Measurements from ENCODE around the gene ORC3. TPM values are rescaled to one million over a fixed set of nuclear protein-coding genes. Genes with fewer than 3 reads are reported as not detected.

The ORC3 gene
- total RNA-seq, 1 experiment from 2014 or later: 52.9 TPM

DNA sequence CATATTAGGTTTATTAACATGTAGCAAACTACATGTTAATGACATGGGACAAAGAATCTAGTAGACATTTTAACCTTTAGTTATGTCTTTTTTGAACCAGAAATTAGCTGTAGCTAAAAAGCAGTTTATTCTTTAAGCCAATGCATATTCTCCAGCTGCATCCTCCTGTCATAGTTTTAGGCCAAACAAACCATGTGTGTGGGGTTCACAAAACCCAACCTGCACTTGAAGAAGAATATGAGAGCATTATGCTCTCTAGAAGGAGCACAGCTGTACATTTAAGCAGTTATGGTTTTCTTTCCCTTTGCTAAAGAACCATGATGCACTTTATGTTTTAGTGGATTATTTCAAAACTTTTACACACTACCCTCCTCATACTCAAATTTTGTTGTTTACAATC lies 65.9 kb downstream of the ORC3 start:
- Histone ChIP-seq H3K9ac (ENCODE audit: extremely low read depth, insufficient read length, low read length) (no peak overlapping the region), H2BK5ac (ENCODE audit: insufficient read length, low read length) (no peak overlapping the region), H3K27me3 (ENCODE audit: insufficient read depth, low read length) (no peaks in the 10 kb centered on the region), H2AFZ (ENCODE audit: low read length) (no peak overlapping the region), H3K4me1 (ENCODE audit: insufficient read depth, low read length) (no peaks in the 10 kb centered on the region; the same call in 1 of the 2 replicates), H3K23me2 (ENCODE audit: insufficient read length, low read depth, low read length, poor library complexity, severe bottlenecking) (no peaks in the 10 kb centered on the region), H3K4me2 (ENCODE audit: insufficient read depth, insufficient read length, low read length) (no peak overlapping the region), H2BK120ac (ENCODE audit: low read depth, low read length, poor library complexity, severe bottlenecking) (no peak overlapping the region), H3K27ac (ENCODE audit: insufficient read length, low read depth, low read length) (no peak overlapping the region), H2BK15ac (ENCODE audit: low read depth, low read length) (no peak overlapping the region), H4K91ac (ENCODE audit: insufficient read length, low read depth, low read length) (no peak overlapping the region), H4K8ac (replicated peaks; ENCODE audit: insufficient read length, low read depth, low read length) (no peak overlapping the region), H3K79me2 (ENCODE audit: insufficient read depth, low read length) (no peaks in the 10 kb centered on the region), H4K5ac (ENCODE audit: insufficient read length, low read depth, low read length) (no peak overlapping the region), H2AK5ac (ENCODE audit: insufficient read length, low read length) (no peak overlapping the region), H3K79me1 (ENCODE audit: insufficient read depth, low read depth, low read length, poor library complexity, severe bottlenecking) (no peaks in the 10 kb centered on the region), H3K9me3 (ENCODE audit: control insufficient read depth, low read depth, low read length) (no peaks in the 10 kb centered on the region), H4K20me1 (ENCODE audit: control insufficient read depth, insufficient read depth, insufficient read length) (no peaks in the 10 kb centered on the region), H2BK20ac (ENCODE audit: low read depth, low read length, poor library complexity, severe bottlenecking) (no peak overlapping the region), H3K18ac (ENCODE audit: insufficient read length, low read depth, low read length) (no peak overlapping the region), H2BK12ac (ENCODE audit: insufficient read length, low read depth, low read length) (no peak overlapping the region), H3T11ph (ENCODE audit: low read length) (no peak overlapping the region), H3K14ac (ENCODE audit: insufficient read depth, low read length) (no peak overlapping the region), H3K4ac (ENCODE audit: low read depth, low read length) (no peak overlapping the region), H3K23ac (ENCODE audit: insufficient read length, low read depth, low read length) (no peak overlapping the region), H3K56ac (ENCODE audit: insufficient read length, low read depth, low read length) (no peak overlapping the region)
- peaks cover 29 to 31% of the 10 kb centered on the region in 2 experiments for H3K4me1 Mint-ChIP-seq
- H3K27ac Mint-ChIP-seq: no peak overlapping the region
- no peak for TF ChIP-seq CTCF (conservative IDR thresholded peaks at IDR 0.05)
- H3K36me3 Mint-ChIP-seq (ENCODE audit: insufficient read depth in 1 of 3, low read depth in 3 of 3): peaks cover 29 to 63% (median 53%) of the 10 kb centered on the region in 3 experiments
- H3K4me3 Mint-ChIP-seq: no peak overlapping the region
- DNase-seq: no peak
- H3K27me3 Mint-ChIP-seq (ENCODE audit: low read depth): no peaks in the 10 kb centered on the region
- no peaks in the 10 kb centered on the region for H3K9me3 Mint-ChIP-seq
